Epithelial cell of esophagus (primary cell): ENCODE measurements around the gene TPRG1.

Experiments used
- DNase-seq: peaks from one replicate; pipeline ENCODE4 v3.0.0; 2010; ENCODE audit warnings: low read depth
- H3K4me3 ChIP-seq: 2 replicates; pipeline ENCODE4 v1.5.1; 2011; ENCODE audit warnings: mild to moderate bottlenecking, low read length, control low read depth
- CTCF ChIP-seq: IDR thresholded peaks from 2 replicates; pipeline ENCODE4 v1.5.1; 2011; ENCODE audit warnings: low read depth, mild to moderate bottlenecking, low read length, control low read depth, inconsistent platforms; ENCODE audit not compliant: insufficient read depth; ENCODE audit errors: missing control alignments

The TPRG1 gene

DNA sequence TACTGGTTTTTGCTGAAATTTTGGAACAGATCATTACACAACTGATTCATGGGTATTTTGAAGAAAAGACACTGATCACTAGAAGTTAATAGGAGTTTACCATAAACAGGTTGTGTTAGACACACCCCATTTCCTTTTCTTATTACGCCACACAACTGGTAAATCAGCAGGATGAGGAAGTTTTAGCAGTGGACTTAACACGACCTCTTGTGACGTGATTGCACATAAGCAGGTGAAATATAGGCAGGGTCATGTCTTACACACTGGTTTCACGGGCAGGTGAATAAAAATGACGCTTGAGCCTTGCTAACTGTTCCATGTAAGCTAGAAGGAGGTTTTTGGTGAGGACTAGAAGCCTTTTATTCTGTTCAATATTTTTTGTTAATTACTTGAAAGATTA lies 27.1 kb upstream of the TPRG1 start:
- no peak overlapping the region for H3K4me3 ChIP-seq
- peak; percentile 80 for DNase-seq
- peak; percentile 55 for TF ChIP-seq CTCF

- DNase-seq, result no peak
- no peak for TF ChIP-seq CTCF
- H3K4me3 ChIP-seq, result no peak overlapping the region
Measured at GRCh38 chr3:189146848-189147247, 24.9 kb upstream of the TPRG1 start.

GRCh38 chr3:189148081-189148507 lies 23.7 kb upstream of the TPRG1 start:
- TF ChIP-seq CTCF, result peak; percentile 73
- peak; percentile 60 for DNase-seq
- H3K4me3 ChIP-seq, result no peak overlapping the region

- no peak for TF ChIP-seq CTCF
- no peak for DNase-seq
Measured at GRCh38 chr3:189149203-189149602, 22.6 kb upstream of the TPRG1 start.

GRCh38 chr3:189157232-189158007 lies 14.4 kb upstream of the TPRG1 start:
- peak; percentile 13 for DNase-seq
- no peak for TF ChIP-seq CTCF
- no peak overlapping the region for H3K4me3 ChIP-seq

More at GRCh38 chr3:189149203-189149602, 22.6 kb upstream of the TPRG1 start:
- no peak overlapping the region for H3K4me3 ChIP-seq

DNA sequence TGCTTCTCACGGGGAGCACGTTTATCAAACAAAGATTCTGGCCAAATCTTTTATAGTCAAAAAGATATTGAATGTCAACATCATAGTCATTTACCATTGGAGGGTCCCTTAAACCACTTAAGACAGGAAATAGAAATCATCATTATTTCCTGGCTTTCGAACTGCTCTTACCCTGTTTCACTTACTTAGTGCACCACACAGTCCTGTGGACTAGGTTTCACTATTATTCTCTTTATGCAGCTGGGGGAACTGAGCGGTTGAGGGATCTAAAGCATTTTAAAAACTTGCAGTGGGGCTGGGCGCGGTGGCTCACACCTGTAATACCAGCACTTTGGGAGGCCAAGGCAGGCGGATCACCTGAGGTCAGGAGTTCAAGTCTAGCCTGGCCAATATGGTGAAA lies 13.7 kb upstream of the TPRG1 start:
- no peak for DNase-seq
- TF ChIP-seq CTCF, result no peak

More for the DNA sequence above, 13.7 kb upstream of the TPRG1 start:
- no peak overlapping the region for H3K4me3 ChIP-seq
